HepG2 (cell line): ENCODE measurements around the gene ZNF816. TPM values are rescaled to one million over a fixed set of nuclear protein-coding genes. Genes with fewer than 3 reads are reported as not detected.

Experiments
- EP300 ChIP-seq, 3 experiments: sonication (generic) in 1 of 3; formaldehyde crosslinking in 1 of 3; IDR thresholded peaks; 2 replicates each; pipeline versions ENCODE4 v1.5.1 to v1.6.1; 2011 to 2020; ENCODE audit warnings: low read depth in 2 of 3, low read length in 2 of 3, borderline replicate concordance in 1 of 3, improper control_type of control experiment in 1 of 3, mild to moderate bottlenecking in 1 of 3, missing genetic modification reagents in 1 of 3, moderate library complexity in 1 of 3
- ETV5 ChIP-seq: IDR thresholded peaks from 2 replicates; pipeline ENCODE4 v1.6.1; 2018; ENCODE audit warnings: missing biosample characterization, missing genetic modification reagents, inconsistent platforms, borderline replicate concordance
- FOXO1 ChIP-seq: sonication (generic); formaldehyde crosslinking; IDR thresholded peaks from 2 replicates; pipeline ENCODE4 v1.4.0; 2020; ENCODE audit warnings: missing genetic modification reagents
- HDAC1 ChIP-seq: sonication (generic); formaldehyde crosslinking; IDR thresholded peaks from 2 replicates; pipeline ENCODE4 v1.5.1; 2020; ENCODE audit warnings: mild to moderate bottlenecking, missing genetic modification reagents
- IRF2 ChIP-seq: IDR thresholded peaks from 2 replicates; pipeline ENCODE4 v1.6.1; 2018; ENCODE audit warnings: missing genetic modification reagents, missing compliant biosample characterization
- MIXL1 ChIP-seq: IDR thresholded peaks from 2 replicates; pipeline ENCODE4 v1.6.1; 2016
- PHF8 ChIP-seq: sonication (generic); formaldehyde crosslinking; IDR thresholded peaks from 2 replicates; pipeline ENCODE4 v1.5.0; 2020; ENCODE audit warnings: missing genetic modification reagents
- SOX5 ChIP-seq: IDR thresholded peaks from 2 replicates; pipeline ENCODE4 v1.6.1; 2016; ENCODE audit warnings: borderline replicate concordance
- ZNF317 ChIP-seq: sonication (generic); formaldehyde crosslinking; IDR thresholded peaks from 2 replicates; pipeline ENCODE4 v1.5.0; 2020; ENCODE audit warnings: mild to moderate bottlenecking, missing genetic modification reagents
- polyA plus RNA-seq, 8 experiments: library from polyadenylated mRNA; depleted of rRNA in 3 of 8; stranded (reverse) in 7 of 8; unstranded in 1 of 8; fragments of >200 nt; fragmentation: Illumina TruSeq in 4 of 8; extraction: Trizol in 4 of 8; gene quantifications; 2 replicates each; pipeline versions ENCODE4 v1.2.1 to v1.2.3, GENCODE V29; 2011 to 2016; ENCODE audit warnings: low read depth in 4 of 8, missing spikeins in 1 of 8, mixed read lengths in 1 of 8; ENCODE audit not compliant: insufficient read depth in 1 of 8
- total RNA-seq, 5 experiments: library from RNA; depleted of rRNA; stranded (reverse); fragments of >200 nt; fragmentation: Illumina TruSeq; extraction: Trizol; gene quantifications; 2 replicates each; pipeline ENCODE4 v1.2.3, GENCODE V29; 2016; ENCODE audit warnings: low read depth in 1 of 5
- TF ChIP-seq, protein P1 (sequence below): sonication (generic); formaldehyde crosslinking; IDR thresholded peaks from 2 replicates; pipeline ENCODE4 v1.4.0; 2020; ENCODE audit warnings: missing genetic modification reagents
- TF ChIP-seq, protein P2 (sequence below), 2 experiments: sonication (generic) in 1 of 2; formaldehyde crosslinking in 1 of 2; IDR thresholded peaks; 2 replicates each; pipeline versions ENCODE4 v1.4.0 to v1.6.1; 2016 to 2020; ENCODE audit warnings: borderline replicate concordance in 1 of 2, low read depth in 1 of 2, mild to moderate bottlenecking in 1 of 2, missing genetic modification reagents in 1 of 2
- TF ChIP-seq, protein P3 (sequence below): sonication (generic); formaldehyde crosslinking; IDR thresholded peaks from 2 replicates; pipeline ENCODE4 v1.5.1; 2020; ENCODE audit warnings: mild to moderate bottlenecking, missing genetic modification reagents, borderline replicate concordance

ZNF816 gene
- total and polyA plus RNA-seq, 2 of the 13 experiments (the other 11 are each of a cell fraction or from before 2014, with no cell fraction given), result 5.2 to 14.1 TPM

DNA sequence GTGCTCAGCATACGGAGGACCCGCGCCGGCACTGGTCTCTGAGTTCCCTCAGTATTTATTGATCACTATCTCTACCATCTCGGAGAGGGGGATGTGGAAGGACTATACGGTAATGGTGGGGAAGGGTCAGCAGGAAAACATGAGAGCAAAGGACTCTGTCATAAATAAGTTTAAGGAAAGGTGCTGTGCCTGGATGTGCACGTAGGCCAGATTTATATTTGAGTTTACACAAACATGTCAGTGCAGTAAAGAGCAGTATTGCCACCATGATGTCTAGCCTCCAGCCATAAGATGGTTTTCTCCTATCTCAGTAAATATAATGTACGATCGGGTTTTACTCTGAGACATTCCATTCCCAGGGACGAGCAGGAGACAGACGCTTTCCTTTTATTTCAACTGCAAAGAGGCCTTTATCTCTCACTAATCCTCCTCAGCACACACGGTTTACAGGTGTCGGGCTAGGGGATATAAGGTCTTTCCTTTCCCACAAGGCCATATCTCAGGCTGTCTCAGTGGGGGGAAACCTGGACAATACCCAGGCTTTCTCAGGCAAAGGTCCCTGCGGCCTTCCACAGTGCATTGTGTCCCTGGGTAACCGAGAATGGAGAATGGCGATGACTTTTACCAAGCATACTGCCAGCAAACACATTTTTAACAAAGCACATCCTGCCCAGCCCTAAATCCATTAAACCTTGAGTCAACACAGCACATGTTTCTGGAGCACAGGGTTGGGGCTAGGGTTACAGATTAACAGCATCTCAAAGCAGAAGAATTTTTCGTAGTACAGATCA, 17.8 kb downstream of the ZNF816 start (continued):
- TF ChIP-seq HDAC1 (peak; percentile 39; the same call in 1 of the 2 replicates), FOXO1 (CRISPR knock-in tag) (0 out of 2 replicates have a peak, but pooled peaks have one; percentile 36), MIXL1 (CRISPR knock-in tag) (peak; percentile 70; the same call in 1 of the 2 replicates), ETV5 (CRISPR knock-in tag) (peak; percentile 86), SOX5 (CRISPR knock-in tag) (peak; percentile 94), ZNF317 (CRISPR knock-in tag) (peak; percentile 65; the same call in 1 of the 2 replicates), EP300 (IDR thresholded peaks at IDR 0.05; ENCODE audit: low read depth in 2 of 2, low read length in 2 of 2) (peak in 1 of 2 experiments; percentile 32; a peak in 1 of 4 replicates), EP300 (CRISPR knock-in tag; IDR thresholded peaks at IDR 0.05; ENCODE audit: borderline replicate concordance) (peak; percentile 69; the same call in 1 of the 2 replicates), IRF2 (CRISPR knock-in tag) (peak; percentile 68; the same call in 1 of the 2 replicates), PHF8 (CRISPR knock-in tag) (peak; percentile 31; the same call in 1 of the 2 replicates)
- TF ChIP-seq, protein P1, sequence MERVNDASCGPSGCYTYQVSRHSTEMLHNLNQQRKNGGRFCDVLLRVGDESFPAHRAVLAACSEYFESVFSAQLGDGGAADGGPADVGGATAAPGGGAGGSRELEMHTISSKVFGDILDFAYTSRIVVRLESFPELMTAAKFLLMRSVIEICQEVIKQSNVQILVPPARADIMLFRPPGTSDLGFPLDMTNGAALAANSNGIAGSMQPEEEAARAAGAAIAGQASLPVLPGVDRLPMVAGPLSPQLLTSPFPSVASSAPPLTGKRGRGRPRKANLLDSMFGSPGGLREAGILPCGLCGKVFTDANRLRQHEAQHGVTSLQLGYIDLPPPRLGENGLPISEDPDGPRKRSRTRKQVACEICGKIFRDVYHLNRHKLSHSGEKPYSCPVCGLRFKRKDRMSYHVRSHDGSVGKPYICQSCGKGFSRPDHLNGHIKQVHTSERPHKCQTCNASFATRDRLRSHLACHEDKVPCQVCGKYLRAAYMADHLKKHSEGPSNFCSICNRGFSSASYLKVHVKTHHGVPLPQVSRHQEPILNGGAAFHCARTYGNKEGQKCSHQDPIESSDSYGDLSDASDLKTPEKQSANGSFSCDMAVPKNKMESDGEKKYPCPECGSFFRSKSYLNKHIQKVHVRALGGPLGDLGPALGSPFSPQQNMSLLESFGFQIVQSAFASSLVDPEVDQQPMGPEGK (CRISPR knock-in tag), result peak; percentile 49; the same call in 1 of the 2 replicates
- TF ChIP-seq, protein P2, sequence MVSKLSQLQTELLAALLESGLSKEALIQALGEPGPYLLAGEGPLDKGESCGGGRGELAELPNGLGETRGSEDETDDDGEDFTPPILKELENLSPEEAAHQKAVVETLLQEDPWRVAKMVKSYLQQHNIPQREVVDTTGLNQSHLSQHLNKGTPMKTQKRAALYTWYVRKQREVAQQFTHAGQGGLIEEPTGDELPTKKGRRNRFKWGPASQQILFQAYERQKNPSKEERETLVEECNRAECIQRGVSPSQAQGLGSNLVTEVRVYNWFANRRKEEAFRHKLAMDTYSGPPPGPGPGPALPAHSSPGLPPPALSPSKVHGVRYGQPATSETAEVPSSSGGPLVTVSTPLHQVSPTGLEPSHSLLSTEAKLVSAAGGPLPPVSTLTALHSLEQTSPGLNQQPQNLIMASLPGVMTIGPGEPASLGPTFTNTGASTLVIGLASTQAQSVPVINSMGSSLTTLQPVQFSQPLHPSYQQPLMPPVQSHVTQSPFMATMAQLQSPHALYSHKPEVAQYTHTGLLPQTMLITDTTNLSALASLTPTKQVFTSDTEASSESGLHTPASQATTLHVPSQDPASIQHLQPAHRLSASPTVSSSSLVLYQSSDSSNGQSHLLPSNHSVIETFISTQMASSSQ (IDR thresholded peaks at IDR 0.05; ENCODE audit: low read depth), result peak; percentile 80
- TF ChIP-seq, protein P2 (CRISPR knock-in tag; IDR thresholded peaks at IDR 0.05; ENCODE audit: borderline replicate concordance), result peak; percentile 92
- TF ChIP-seq, protein P3, sequence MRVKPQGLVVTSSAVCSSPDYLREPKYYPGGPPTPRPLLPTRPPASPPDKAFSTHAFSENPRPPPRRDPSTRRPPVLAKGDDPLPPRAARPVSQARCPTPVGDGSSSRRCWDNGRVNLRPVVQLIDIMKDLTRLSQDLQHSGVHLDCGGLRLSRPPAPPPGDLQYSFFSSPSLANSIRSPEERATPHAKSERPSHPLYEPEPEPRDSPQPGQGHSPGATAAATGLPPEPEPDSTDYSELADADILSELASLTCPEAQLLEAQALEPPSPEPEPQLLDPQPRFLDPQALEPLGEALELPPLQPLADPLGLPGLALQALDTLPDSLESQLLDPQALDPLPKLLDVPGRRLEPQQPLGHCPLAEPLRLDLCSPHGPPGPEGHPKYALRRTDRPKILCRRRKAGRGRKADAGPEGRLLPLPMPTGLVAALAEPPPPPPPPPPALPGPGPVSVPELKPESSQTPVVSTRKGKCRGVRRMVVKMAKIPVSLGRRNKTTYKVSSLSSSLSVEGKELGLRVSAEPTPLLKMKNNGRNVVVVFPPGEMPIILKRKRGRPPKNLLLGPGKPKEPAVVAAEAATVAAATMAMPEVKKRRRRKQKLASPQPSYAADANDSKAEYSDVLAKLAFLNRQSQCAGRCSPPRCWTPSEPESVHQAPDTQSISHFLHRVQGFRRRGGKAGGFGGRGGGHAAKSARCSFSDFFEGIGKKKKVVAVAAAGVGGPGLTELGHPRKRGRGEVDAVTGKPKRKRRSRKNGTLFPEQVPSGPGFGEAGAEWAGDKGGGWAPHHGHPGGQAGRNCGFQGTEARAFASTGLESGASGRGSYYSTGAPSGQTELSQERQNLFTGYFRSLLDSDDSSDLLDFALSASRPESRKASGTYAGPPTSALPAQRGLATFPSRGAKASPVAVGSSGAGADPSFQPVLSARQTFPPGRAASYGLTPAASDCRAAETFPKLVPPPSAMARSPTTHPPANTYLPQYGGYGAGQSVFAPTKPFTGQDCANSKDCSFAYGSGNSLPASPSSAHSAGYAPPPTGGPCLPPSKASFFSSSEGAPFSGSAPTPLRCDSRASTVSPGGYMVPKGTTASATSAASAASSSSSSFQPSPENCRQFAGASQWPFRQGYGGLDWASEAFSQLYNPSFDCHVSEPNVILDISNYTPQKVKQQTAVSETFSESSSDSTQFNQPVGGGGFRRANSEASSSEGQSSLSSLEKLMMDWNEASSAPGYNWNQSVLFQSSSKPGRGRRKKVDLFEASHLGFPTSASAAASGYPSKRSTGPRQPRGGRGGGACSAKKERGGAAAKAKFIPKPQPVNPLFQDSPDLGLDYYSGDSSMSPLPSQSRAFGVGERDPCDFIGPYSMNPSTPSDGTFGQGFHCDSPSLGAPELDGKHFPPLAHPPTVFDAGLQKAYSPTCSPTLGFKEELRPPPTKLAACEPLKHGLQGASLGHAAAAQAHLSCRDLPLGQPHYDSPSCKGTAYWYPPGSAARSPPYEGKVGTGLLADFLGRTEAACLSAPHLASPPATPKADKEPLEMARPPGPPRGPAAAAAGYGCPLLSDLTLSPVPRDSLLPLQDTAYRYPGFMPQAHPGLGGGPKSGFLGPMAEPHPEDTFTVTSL (CRISPR knock-in tag), result peak; percentile 13; the same call in 1 of the 2 replicates
